ENCODE data around the gene TMEM175.

GRCh38 chr4:948936-949300 is 16.7 kb downstream of the TMEM175 start:
- TF ChIP-seq POLR2A (IDR thresholded peaks at IDR 0.05) (no peak), CTCF (IDR thresholded peaks at IDR 0.05) (no peak)

Data from body of pancreas (tissue), 4 donors.